GM12878 (cell line): ENCODE results near the gene KCTD12.

Source experiments
- CEBPB ChIP-seq, 2 experiments: fragments of 150-350 bp in 1 of 2; IDR thresholded peaks; 2 replicates each; pipeline ENCODE4 v1.6.1; 2012 to 2014; ENCODE audit warnings: low read depth in 2 of 2, low read length in 2 of 2, borderline replicate concordance in 1 of 2, inconsistent platforms in 1 of 2
- CTCF ChIP-seq, 3 experiments: IDR thresholded peaks in 2 of 3; conservative IDR thresholded peaks in 1 of 3; 2 replicates each; pipeline ENCODE4 v1.5.1; 2011; ENCODE audit warnings: low read depth in 3 of 3, low read length in 3 of 3, mild to moderate bottlenecking in 3 of 3, control low read depth in 2 of 3, moderate library complexity in 2 of 3, inconsistent platforms in 1 of 3, mixed read lengths in 1 of 3; ENCODE audit not compliant: control insufficient read depth in 2 of 3, insufficient read depth in 1 of 3; ENCODE audit errors: extremely low read depth in 1 of 3
- EZH2 ChIP-seq: IDR thresholded peaks from 2 replicates; pipeline ENCODE4 v1.6.1; 2012; ENCODE audit warnings: low read depth, mild to moderate bottlenecking, control low read depth, inconsistent platforms, low read length, borderline replicate concordance; ENCODE audit not compliant: control insufficient read depth
- IRF3 ChIP-seq: fragments of 450-650 bp; IDR thresholded peaks from 2 replicates; pipeline ENCODE4 v1.6.1; 2014; ENCODE audit warnings: mild to moderate bottlenecking
- MXI1 ChIP-seq: fragments of 150-350 bp; IDR thresholded peaks from 2 replicates; pipeline ENCODE4 v1.6.1; 2011; ENCODE audit warnings: low read depth, mild to moderate bottlenecking, inconsistent platforms, low read length, improper control_type of control experiment
- NRF1 ChIP-seq: conservative IDR thresholded peaks from 2 replicates; pipeline ENCODE4 v1.6.1; 2011; ENCODE audit warnings: mild to moderate bottlenecking, low read depth, low read length, improper control_type of control experiment
- POLR2A ChIP-seq: IDR thresholded peaks from 2 replicates; pipeline ENCODE4 v1.6.1; 2011; ENCODE audit warnings: low read depth, mild to moderate bottlenecking, low read length
- RB1 ChIP-seq: fragments of 450-650 bp; formaldehyde crosslinking; IDR thresholded peaks from 2 replicates; pipeline ENCODE4 v1.6.1; 2017; ENCODE audit warnings: mild to moderate bottlenecking, borderline replicate concordance
- REST ChIP-seq: IDR thresholded peaks from 2 replicates; pipeline ENCODE4 v1.6.1; 2012; ENCODE audit warnings: mild to moderate bottlenecking, low read depth, low read length
- SKIL ChIP-seq: fragments of 450-650 bp; IDR thresholded peaks from 2 replicates; pipeline ENCODE4 v1.6.1; 2017; ENCODE audit warnings: mild to moderate bottlenecking, low read depth, inconsistent platforms; ENCODE audit not compliant: poor library complexity, severe bottlenecking
- SP1 ChIP-seq: IDR thresholded peaks from one replicate; pipeline ENCODE4 v1.6.1; 2011; ENCODE audit warnings: low read depth, low read length
- SREBF1 ChIP-seq: IDR thresholded peaks from 2 replicates; pipeline ENCODE4 v1.6.1; 2012; ENCODE audit warnings: mild to moderate bottlenecking, low read length
- TAF1 ChIP-seq: IDR thresholded peaks from 2 replicates; pipeline ENCODE4 v1.6.1; 2011; ENCODE audit warnings: mild to moderate bottlenecking, low read depth, low read length, borderline replicate concordance
- USF2 ChIP-seq: IDR thresholded peaks from 2 replicates; pipeline ENCODE4 v1.6.1; 2011; ENCODE audit warnings: low read depth, low read length, improper control_type of control experiment, borderline replicate concordance

- no peak for TF ChIP-seq CEBPB (IDR thresholded peaks at IDR 0.05; ENCODE audit: borderline replicate concordance in 1 of 2, low read depth in 2 of 2, low read length in 2 of 2)
- no peak for TF ChIP-seq TAF1
- no peak for TF ChIP-seq SP1
- TF ChIP-seq USF2 = no peak
- no peak for TF ChIP-seq REST
- TF ChIP-seq CTCF (IDR thresholded peaks at IDR 0.05 in 2 of 3, conservative IDR thresholded peaks at IDR 0.05 in 1 of 3; ENCODE audit: control insufficient read depth in 2 of 3, extremely low read depth in 1 of 3, insufficient read depth in 1 of 3, low read depth in 3 of 3, low read length in 3 of 3) = no peak
- no peak for TF ChIP-seq SKIL
- no peak for TF ChIP-seq POLR2A
- no peak for TF ChIP-seq NRF1
- TF ChIP-seq EZH2 = no peak
- TF ChIP-seq MXI1 = no peak
- no peak for TF ChIP-seq IRF3
- no peak for TF ChIP-seq SREBF1
- TF ChIP-seq RB1 = no peak
These were observed 21.9 kb downstream of the KCTD12 start for GRCh38 chr13:76864259-76864658.
